HepG2 (cell line): ENCODE measurements around the gene SVOP. TPM values are rescaled to one million over a fixed set of nuclear protein-coding genes. Genes with fewer than 3 reads are reported as not detected.

Source experiments
- EZH2 ChIP-seq: conservative IDR thresholded peaks from 2 replicates; pipeline ENCODE4 v1.6.1; 2012; ENCODE audit warnings: mild to moderate bottlenecking, low read depth, low read length, moderate library complexity
- GTF3A ChIP-seq: sonication (generic); formaldehyde crosslinking; conservative IDR thresholded peaks from 2 replicates; pipeline ENCODE4 v1.4.0; 2020; ENCODE audit warnings: mild to moderate bottlenecking, missing genetic modification reagents
- IRX3 ChIP-seq: sonication (generic); formaldehyde crosslinking; IDR thresholded peaks from 2 replicates; pipeline ENCODE4 v1.8.1; 2023; ENCODE audit warnings: mild to moderate bottlenecking, low read depth, missing genetic modification reagents, borderline replicate concordance
- JUNB ChIP-seq: sonication (generic); formaldehyde crosslinking; IDR thresholded peaks from 2 replicates; pipeline ENCODE4 v1.8.0; 2022; ENCODE audit warnings: missing genetic modification reagents, mild to moderate bottlenecking, borderline replicate concordance
- SNRNP70 ChIP-seq: fragments of 200-400 bp; formaldehyde crosslinking; IDR thresholded peaks from 2 replicates; pipeline ENCODE4 v1.6.1; 2017; ENCODE audit warnings: mild to moderate bottlenecking, low read depth, low read length, moderate library complexity
- SP140L ChIP-seq: sonication (generic); formaldehyde crosslinking; IDR thresholded peaks from 2 replicates; pipeline ENCODE4 v1.4.0; 2020; ENCODE audit warnings: missing genetic modification reagents, borderline replicate concordance
- THAP11 ChIP-seq: IDR thresholded peaks from 2 replicates; pipeline ENCODE4 v1.6.1; 2016; ENCODE audit warnings: missing biosample characterization, missing genetic modification reagents
- TSC22D2 ChIP-seq: sonication (generic); formaldehyde crosslinking; IDR thresholded peaks from 2 replicates; pipeline ENCODE4 v1.5.1; 2020; ENCODE audit warnings: missing genetic modification reagents, mild to moderate bottlenecking, borderline replicate concordance
- ZNF337 ChIP-seq: sonication (generic); formaldehyde crosslinking; IDR thresholded peaks from 2 replicates; pipeline ENCODE4 v1.5.1; 2020; ENCODE audit warnings: missing genetic modification reagents, low read depth, mild to moderate bottlenecking, borderline replicate concordance
- ZNF543 ChIP-seq: sonication (generic); formaldehyde crosslinking; IDR thresholded peaks from 2 replicates; pipeline ENCODE4 v1.4.0; 2020; ENCODE audit warnings: mild to moderate bottlenecking, missing genetic modification reagents
- ZSCAN29 ChIP-seq: sonication (generic); formaldehyde crosslinking; conservative IDR thresholded peaks from 2 replicates; pipeline ENCODE4 v1.4.0; 2020; ENCODE audit warnings: mild to moderate bottlenecking, missing genetic modification reagents
- polyA plus RNA-seq, 8 experiments: library from polyadenylated mRNA; depleted of rRNA in 3 of 8; stranded (reverse) in 7 of 8; unstranded in 1 of 8; fragments of >200 nt; fragmentation: Illumina TruSeq in 4 of 8; extraction: Trizol in 4 of 8; gene quantifications; 2 replicates each; pipeline versions ENCODE4 v1.2.1 to v1.2.3, GENCODE V29; 2011 to 2016; ENCODE audit warnings: low read depth in 4 of 8, missing spikeins in 1 of 8, mixed read lengths in 1 of 8; ENCODE audit not compliant: insufficient read depth in 1 of 8
- total RNA-seq, 5 experiments: library from RNA; depleted of rRNA; stranded (reverse); fragments of >200 nt; fragmentation: Illumina TruSeq; extraction: Trizol; gene quantifications; 2 replicates each; pipeline ENCODE4 v1.2.3, GENCODE V29; 2016; ENCODE audit warnings: low read depth in 1 of 5
- TF ChIP-seq, protein P1 (sequence below): sonication (generic); formaldehyde crosslinking; IDR thresholded peaks from 2 replicates; pipeline ENCODE4 v1.4.0; 2020; ENCODE audit warnings: missing genetic modification reagents
- TF ChIP-seq, protein P2 (sequence below): sonication (generic); formaldehyde crosslinking; IDR thresholded peaks from 2 replicates; pipeline ENCODE4 v1.4.0; 2020; ENCODE audit warnings: mild to moderate bottlenecking, low read depth, missing genetic modification reagents
- TF ChIP-seq, protein P3 (sequence below): sonication (generic); formaldehyde crosslinking; IDR thresholded peaks from 2 replicates; pipeline ENCODE4 v1.5.0; 2020; ENCODE audit warnings: mild to moderate bottlenecking, missing genetic modification reagents, borderline replicate concordance
- TF ChIP-seq, protein P4 (sequence below): IDR thresholded peaks from 2 replicates; pipeline ENCODE4 v1.6.1; 2016
- TF ChIP-seq, protein P5 (sequence below): sonication (generic); formaldehyde crosslinking; IDR thresholded peaks from 2 replicates; pipeline ENCODE4 v1.5.1; 2020; ENCODE audit warnings: missing genetic modification reagents, mild to moderate bottlenecking, borderline replicate concordance

Gene SVOP
- total and polyA plus RNA-seq, 2 of the 13 experiments (the other 11 are each of a cell fraction or from before 2014, with no cell fraction given): not detected

DNA sequence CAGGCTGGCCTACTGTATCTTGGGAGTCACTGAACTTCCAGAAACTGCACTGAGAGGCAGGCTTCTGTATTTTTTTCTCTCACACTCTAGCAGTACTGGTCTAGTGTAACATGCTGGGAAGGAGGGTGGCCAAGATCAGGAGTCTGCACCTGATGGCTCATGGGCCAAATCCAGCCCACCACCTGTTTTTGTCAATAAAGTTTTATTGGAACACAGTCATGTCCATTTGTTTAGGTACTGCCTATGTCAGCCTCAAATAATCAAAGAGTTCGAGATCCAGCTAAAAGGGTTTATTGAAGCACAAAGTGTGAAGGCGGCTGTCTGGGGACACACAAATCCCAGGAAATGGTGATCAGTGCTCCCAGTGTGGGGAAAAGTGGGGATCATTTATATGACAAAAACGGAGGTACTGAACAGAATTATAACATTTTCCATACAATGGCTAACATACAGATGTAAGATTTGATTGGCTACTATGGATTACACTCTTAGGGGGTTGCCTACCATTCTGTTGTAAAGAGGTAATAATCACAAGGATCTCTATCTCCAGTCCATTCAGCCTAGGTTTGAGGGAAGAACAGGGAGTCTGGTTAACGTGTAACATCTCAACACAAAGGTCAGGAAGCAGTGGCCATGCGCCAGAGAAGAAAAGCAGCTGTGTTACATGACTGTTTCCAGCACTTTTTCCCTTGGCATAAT lies 44.4 kb upstream of the SVOP start (continued):
- TF ChIP-seq, protein P1, sequence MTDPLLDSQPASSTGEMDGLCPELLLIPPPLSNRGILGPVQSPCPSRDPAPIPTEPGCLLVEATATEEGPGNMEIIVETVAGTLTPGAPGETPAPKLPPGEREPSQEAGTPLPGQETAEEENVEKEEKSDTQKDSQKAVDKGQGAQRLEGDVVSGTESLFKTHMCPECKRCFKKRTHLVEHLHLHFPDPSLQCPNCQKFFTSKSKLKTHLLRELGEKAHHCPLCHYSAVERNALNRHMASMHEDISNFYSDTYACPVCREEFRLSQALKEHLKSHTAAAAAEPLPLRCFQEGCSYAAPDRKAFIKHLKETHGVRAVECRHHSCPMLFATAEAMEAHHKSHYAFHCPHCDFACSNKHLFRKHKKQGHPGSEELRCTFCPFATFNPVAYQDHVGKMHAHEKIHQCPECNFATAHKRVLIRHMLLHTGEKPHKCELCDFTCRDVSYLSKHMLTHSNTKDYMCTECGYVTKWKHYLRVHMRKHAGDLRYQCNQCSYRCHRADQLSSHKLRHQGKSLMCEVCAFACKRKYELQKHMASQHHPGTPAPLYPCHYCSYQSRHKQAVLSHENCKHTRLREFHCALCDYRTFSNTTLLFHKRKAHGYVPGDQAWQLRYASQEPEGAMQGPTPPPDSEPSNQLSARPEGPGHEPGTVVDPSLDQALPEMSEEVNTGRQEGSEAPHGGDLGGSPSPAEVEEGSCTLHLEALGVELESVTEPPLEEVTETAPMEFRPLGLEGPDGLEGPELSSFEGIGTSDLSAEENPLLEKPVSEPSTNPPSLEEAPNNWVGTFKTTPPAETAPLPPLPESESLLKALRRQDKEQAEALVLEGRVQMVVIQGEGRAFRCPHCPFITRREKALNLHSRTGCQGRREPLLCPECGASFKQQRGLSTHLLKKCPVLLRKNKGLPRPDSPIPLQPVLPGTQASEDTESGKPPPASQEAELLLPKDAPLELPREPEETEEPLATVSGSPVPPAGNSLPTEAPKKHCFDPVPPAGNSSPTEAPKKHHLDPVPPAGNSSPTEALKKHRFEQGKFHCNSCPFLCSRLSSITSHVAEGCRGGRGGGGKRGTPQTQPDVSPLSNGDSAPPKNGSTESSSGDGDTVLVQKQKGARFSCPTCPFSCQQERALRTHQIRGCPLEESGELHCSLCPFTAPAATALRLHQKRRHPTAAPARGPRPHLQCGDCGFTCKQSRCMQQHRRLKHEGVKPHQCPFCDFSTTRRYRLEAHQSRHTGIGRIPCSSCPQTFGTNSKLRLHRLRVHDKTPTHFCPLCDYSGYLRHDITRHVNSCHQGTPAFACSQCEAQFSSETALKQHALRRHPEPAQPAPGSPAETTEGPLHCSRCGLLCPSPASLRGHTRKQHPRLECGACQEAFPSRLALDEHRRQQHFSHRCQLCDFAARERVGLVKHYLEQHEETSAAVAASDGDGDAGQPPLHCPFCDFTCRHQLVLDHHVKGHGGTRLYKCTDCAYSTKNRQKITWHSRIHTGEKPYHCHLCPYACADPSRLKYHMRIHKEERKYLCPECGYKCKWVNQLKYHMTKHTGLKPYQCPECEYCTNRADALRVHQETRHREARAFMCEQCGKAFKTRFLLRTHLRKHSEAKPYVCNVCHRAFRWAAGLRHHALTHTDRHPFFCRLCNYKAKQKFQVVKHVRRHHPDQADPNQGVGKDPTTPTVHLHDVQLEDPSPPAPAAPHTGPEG (CRISPR knock-in tag): no peak
- no peak for TF ChIP-seq GTF3A (CRISPR knock-in tag)
- no peak for TF ChIP-seq EZH2
- TF ChIP-seq ZNF337 (CRISPR knock-in tag): no peak
- TF ChIP-seq, protein P2, sequence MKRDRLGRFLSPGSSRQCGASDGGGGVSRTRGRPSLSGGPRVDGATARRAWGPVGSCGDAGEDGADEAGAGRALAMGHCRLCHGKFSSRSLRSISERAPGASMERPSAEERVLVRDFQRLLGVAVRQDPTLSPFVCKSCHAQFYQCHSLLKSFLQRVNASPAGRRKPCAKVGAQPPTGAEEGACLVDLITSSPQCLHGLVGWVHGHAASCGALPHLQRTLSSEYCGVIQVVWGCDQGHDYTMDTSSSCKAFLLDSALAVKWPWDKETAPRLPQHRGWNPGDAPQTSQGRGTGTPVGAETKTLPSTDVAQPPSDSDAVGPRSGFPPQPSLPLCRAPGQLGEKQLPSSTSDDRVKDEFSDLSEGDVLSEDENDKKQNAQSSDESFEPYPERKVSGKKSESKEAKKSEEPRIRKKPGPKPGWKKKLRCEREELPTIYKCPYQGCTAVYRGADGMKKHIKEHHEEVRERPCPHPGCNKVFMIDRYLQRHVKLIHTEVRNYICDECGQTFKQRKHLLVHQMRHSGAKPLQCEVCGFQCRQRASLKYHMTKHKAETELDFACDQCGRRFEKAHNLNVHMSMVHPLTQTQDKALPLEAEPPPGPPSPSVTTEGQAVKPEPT (CRISPR knock-in tag): no peak
- TF ChIP-seq SNRNP70: no peak
- TF ChIP-seq TSC22D2 (CRISPR knock-in tag): no peak
- no peak for TF ChIP-seq SP140L (CRISPR knock-in tag)
- peak; percentile 40; the same call in 1 of the 2 replicates for TF ChIP-seq THAP11 (CRISPR knock-in tag)
- TF ChIP-seq JUNB (CRISPR knock-in tag): no peak
- TF ChIP-seq IRX3: no peak
- TF ChIP-seq ZNF543: no peak
- 0 out of 2 replicates have a peak, but pooled peaks have one; percentile 71 for TF ChIP-seq ZSCAN29
- TF ChIP-seq, protein P3, sequence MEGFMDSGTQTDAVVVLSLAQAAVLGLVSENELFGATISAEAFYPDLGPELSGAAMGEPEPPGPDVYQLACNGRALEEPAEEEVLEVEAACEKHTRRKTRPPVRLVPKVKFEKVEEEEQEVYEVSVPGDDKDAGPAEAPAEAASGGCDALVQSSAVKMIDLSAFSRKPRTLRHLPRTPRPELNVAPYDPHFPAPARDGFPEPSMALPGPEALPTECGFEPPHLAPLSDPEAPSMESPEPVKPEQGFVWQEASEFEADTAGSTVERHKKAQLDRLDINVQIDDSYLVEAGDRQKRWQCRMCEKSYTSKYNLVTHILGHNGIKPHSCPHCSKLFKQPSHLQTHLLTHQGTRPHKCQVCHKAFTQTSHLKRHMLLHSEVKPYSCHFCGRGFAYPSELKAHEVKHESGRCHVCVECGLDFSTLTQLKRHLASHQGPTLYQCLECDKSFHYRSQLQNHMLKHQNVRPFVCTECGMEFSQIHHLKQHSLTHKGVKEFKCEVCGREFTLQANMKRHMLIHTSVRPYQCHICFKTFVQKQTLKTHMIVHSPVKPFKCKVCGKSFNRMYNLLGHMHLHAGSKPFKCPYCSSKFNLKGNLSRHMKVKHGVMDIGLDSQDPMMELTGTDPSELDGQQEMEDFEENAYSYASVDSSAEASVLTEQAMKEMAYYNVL (CRISPR knock-in tag): no peak; the same call in 1 of the 2 replicates
- TF ChIP-seq, protein P4, sequence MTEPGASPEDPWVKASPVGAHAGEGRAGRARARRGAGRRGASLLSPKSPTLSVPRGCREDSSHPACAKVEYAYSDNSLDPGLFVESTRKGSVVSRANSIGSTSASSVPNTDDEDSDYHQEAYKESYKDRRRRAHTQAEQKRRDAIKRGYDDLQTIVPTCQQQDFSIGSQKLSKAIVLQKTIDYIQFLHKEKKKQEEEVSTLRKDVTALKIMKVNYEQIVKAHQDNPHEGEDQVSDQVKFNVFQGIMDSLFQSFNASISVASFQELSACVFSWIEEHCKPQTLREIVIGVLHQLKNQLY (CRISPR knock-in tag): peak; percentile 51; the same call in 1 of the 2 replicates
- TF ChIP-seq, protein P5, sequence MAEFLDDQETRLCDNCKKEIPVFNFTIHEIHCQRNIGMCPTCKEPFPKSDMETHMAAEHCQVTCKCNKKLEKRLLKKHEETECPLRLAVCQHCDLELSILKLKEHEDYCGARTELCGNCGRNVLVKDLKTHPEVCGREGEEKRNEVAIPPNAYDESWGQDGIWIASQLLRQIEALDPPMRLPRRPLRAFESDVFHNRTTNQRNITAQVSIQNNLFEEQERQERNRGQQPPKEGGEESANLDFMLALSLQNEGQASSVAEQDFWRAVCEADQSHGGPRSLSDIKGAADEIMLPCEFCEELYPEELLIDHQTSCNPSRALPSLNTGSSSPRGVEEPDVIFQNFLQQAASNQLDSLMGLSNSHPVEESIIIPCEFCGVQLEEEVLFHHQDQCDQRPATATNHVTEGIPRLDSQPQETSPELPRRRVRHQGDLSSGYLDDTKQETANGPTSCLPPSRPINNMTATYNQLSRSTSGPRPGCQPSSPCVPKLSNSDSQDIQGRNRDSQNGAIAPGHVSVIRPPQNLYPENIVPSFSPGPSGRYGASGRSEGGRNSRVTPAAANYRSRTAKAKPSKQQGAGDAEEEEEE (CRISPR knock-in tag): no peak
